Tibial nerve (tissue), 4 donors: Measurements from ENCODE around the gene HPSE2. TPM values are rescaled to one million over a fixed set of nuclear protein-coding genes. Genes with fewer than 3 reads are reported as not detected.

Experiments used
- DNase-seq, 2 donors: peaks; one replicate each; pipeline ENCODE4 v3.0.0-alpha.2; 2019; ENCODE audit warnings: low spot score in 2 of 2
- H3K27ac ChIP-seq, 4 donors: fragments of 200-600 bp; sonication (generic) in 3 of 4; one replicate each; pipeline ENCODE4 v1.5.1; 2017 to 2019; ENCODE audit warnings: mild to moderate bottlenecking in 1 of 4
- H3K27me3 ChIP-seq, 2 donors: fragments of 200-600 bp; sonication (generic) in 1 of 2; one replicate each; pipeline versions ENCODE4 v1.5.1 to v1.6.0; 2017 to 2019
- H3K36me3 ChIP-seq, 3 donors: fragments of 200-600 bp; sonication (generic); one replicate each; pipeline ENCODE4 v1.5.1; 2018 to 2019
- H3K4me1 ChIP-seq, 4 donors: fragments of 200-600 bp; sonication (generic) in 3 of 4; one replicate each; pipeline ENCODE4 v1.5.1; 2017 to 2019
- H3K4me3 ChIP-seq, 4 donors: fragments of 200-600 bp; sonication (generic) in 3 of 4; one replicate each; pipeline ENCODE4 v1.5.1; 2017 to 2019; ENCODE audit warnings: mild to moderate bottlenecking in 1 of 4, moderate library complexity in 1 of 4
- H3K9me3 ChIP-seq, 4 donors: fragments of 200-600 bp; sonication (generic) in 3 of 4; one replicate each; pipeline ENCODE4 v1.5.1; 2017 to 2019
- EP300 ChIP-seq, 2 donors: sonication (generic); formaldehyde crosslinking; IDR thresholded peaks; one replicate each; pipeline ENCODE4 v1.6.1; 2017; ENCODE audit warnings: antibody characterized with exemption in 2 of 2, mild to moderate bottlenecking in 1 of 2
- POLR2A ChIP-seq, 2 donors: fragments of 450-650 bp; IDR thresholded peaks; one replicate each; pipeline ENCODE4 v1.6.1; 2017; ENCODE audit warnings: antibody characterized with exemption in 2 of 2, mild to moderate bottlenecking in 2 of 2, moderate library complexity in 2 of 2
- WGBS, 2 donors: methylation state at CpG; one replicate each; pipeline ENCODE4 v1.1.5; 2018; 5-methylcytosine and 5-hydroxymethylcytosine counted together
- total RNA-seq, 4 donors: library from RNA; depleted of rRNA; stranded (reverse); fragments of >200 nt; gene quantifications; one replicate each; pipeline ENCODE4 v1.1.0, GENCODE V29; 2016
- TF ChIP-seq, protein P1 (sequence below), 5 experiments: fragments of 200-600 bp in 3 of 5; fragments of 450-650 bp in 2 of 5; sonication (generic) in 3 of 5; IDR thresholded peaks; one replicate each; pipeline ENCODE4 v1.5.1; 2016 to 2019; ENCODE audit warnings: antibody characterized with exemption in 5 of 5, mild to moderate bottlenecking in 3 of 5, moderate library complexity in 2 of 5

The HPSE2 gene
- total RNA-seq, 4 donors from 2014 or later: 0.63 TPM; not detected in 3

DNA sequence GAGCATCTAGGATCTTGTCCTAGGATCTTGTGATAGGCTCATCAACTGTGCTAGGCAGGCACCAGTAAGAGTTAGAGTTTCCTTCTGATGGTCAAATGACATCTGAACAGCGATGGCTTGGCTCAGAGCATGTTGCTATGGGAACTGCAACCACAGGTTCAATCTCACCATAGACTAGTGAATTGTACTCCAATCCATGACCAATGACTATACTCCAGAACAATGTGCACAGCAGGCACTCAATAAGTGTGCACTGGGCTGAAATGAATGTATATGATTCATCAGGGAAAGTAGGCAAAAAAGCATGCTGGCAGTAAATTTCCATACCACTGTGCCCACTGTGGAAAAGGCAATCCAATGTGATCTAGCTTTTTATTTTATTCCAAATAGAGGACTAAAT is 625.4 kb downstream of the HPSE2 start:
- TF ChIP-seq, protein P1, sequence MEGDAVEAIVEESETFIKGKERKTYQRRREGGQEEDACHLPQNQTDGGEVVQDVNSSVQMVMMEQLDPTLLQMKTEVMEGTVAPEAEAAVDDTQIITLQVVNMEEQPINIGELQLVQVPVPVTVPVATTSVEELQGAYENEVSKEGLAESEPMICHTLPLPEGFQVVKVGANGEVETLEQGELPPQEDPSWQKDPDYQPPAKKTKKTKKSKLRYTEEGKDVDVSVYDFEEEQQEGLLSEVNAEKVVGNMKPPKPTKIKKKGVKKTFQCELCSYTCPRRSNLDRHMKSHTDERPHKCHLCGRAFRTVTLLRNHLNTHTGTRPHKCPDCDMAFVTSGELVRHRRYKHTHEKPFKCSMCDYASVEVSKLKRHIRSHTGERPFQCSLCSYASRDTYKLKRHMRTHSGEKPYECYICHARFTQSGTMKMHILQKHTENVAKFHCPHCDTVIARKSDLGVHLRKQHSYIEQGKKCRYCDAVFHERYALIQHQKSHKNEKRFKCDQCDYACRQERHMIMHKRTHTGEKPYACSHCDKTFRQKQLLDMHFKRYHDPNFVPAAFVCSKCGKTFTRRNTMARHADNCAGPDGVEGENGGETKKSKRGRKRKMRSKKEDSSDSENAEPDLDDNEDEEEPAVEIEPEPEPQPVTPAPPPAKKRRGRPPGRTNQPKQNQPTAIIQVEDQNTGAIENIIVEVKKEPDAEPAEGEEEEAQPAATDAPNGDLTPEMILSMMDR (IDR thresholded peaks at IDR 0.05): no peak
- TF ChIP-seq EP300 (IDR thresholded peaks at IDR 0.05) (no peak), POLR2A (IDR thresholded peaks at IDR 0.05) (no peak)
- WGBS, 2 donors: 42 to 88% methylated on average over 1 of the region's 1 CpG
- Histone ChIP-seq H3K27me3 (peaks cover 0 to 4% of the 10 kb centered on the region in 2 donors), H3K27ac (no peak overlapping the region), H3K36me3 (no peaks in the 10 kb centered on the region), H3K4me3 (no peak overlapping the region), H3K4me1 (peaks cover 0 to 9% (median 0%) of the 10 kb centered on the region in 4 donors), H3K9me3 (no peaks in the 10 kb centered on the region)
- DNase-seq: no peak

DNA sequence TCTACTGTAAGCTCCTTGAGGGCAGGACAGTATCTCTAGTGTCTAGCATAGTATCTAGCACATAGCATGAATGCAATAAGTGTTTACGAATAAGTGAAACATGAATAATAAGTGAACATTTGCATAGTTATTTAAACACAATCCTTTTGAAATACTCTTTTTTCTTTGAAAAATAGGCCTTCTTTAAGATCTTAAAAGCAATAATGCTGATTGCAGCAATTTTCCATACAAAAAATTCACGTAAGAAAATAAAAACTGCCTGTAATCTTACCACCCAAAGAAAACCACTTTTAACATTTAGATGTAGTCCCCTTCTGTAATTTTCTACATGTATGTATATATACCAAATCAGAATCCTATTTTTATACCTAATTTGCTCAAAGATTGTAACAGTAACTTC is 626.4 kb downstream of the HPSE2 start:
- 82 to 88% methylated on average over 2 of the region's 2 CpGs for WGBS, 2 donors
- Histone ChIP-seq H3K27me3 (peaks cover 0 to 4% of the 10 kb centered on the region in 2 donors), H3K9me3 (no peaks in the 10 kb centered on the region), H3K4me3 (no peak overlapping the region), H3K36me3 (no peaks in the 10 kb centered on the region), H3K27ac (no peak overlapping the region), H3K4me1 (peaks cover 0 to 9% (median 0%) of the 10 kb centered on the region in 4 donors)
- TF ChIP-seq POLR2A (IDR thresholded peaks at IDR 0.05) (no peak), EP300 (IDR thresholded peaks at IDR 0.05) (no peak)
- TF ChIP-seq, protein P1 (IDR thresholded peaks at IDR 0.05): no peak
- DNase-seq: no peak

DNA sequence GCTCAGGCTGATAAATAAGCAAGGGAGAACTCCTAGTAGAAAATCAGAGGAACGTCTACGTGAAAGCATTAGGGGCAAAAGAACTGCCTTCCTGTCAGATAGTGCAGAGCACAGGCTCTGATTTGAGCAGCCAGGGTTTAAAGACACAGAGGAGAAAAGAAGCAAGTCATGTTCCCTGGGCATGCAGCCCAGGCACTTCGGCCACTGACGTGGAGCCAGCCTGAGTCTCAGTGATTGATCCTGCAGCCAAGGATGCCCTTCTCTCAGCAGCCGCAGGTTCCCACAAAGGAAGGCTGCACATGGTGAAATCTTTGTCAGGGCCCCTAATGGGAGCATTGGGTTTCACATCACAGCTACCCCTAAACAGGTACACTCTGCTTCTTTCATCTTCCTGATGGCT is 627.2 kb downstream of the HPSE2 start:
- WGBS, 2 donors: 8 to 31% methylated on average over 5 of the region's 5 CpGs
- peaks cover 0 to 4% of the 10 kb centered on the region in 2 donors for H3K27me3 ChIP-seq
- H3K36me3 ChIP-seq: no peaks in the 10 kb centered on the region
- DNase-seq: no peak
- H3K9me3 ChIP-seq: no peaks in the 10 kb centered on the region
- no peak overlapping the region for H3K4me3 ChIP-seq
- TF ChIP-seq EP300 (IDR thresholded peaks at IDR 0.05) (no peak), POLR2A (IDR thresholded peaks at IDR 0.05) (no peak)
- TF ChIP-seq, protein P1 (IDR thresholded peaks at IDR 0.05): no peak
- H3K4me1 ChIP-seq: peaks cover 0 to 9% (median 0%) of the 10 kb centered on the region in 4 donors
- H3K27ac ChIP-seq: no peak overlapping the region

DNA sequence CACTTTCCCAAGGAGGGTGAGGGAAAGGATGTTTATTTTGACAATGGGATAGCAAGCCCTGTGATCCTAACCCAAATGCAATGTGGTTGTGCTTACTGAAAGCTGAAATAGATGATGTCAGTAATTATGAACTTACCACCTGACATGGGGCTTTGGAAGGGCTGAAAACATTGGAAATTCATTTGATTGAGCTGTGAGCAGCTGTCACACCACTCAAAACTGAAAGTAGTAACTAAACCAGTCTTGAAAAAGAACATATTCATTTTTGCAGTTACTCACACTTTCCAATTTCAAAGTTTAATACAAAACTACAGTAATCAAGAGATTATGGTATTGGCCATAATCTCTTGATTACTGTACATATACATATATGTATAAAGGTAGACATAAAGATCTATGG is 633.4 kb downstream of the HPSE2 start:
- no peak overlapping the region for H3K27ac ChIP-seq
- no peak overlapping the region for H3K4me3 ChIP-seq
- H3K9me3 ChIP-seq: peaks cover 0 to 4% (median 0%) of the 10 kb centered on the region in 4 donors
- H3K27me3 ChIP-seq: peaks cover 0 to 4% of the 10 kb centered on the region in 2 donors
- no peaks in the 10 kb centered on the region for H3K36me3 ChIP-seq
- no peak for DNase-seq
- H3K4me1 ChIP-seq: no peaks in the 10 kb centered on the region
- no peak for TF ChIP-seq EP300 (IDR thresholded peaks at IDR 0.05)
- TF ChIP-seq, protein P1 (IDR thresholded peaks at IDR 0.05): no peak

DNA sequence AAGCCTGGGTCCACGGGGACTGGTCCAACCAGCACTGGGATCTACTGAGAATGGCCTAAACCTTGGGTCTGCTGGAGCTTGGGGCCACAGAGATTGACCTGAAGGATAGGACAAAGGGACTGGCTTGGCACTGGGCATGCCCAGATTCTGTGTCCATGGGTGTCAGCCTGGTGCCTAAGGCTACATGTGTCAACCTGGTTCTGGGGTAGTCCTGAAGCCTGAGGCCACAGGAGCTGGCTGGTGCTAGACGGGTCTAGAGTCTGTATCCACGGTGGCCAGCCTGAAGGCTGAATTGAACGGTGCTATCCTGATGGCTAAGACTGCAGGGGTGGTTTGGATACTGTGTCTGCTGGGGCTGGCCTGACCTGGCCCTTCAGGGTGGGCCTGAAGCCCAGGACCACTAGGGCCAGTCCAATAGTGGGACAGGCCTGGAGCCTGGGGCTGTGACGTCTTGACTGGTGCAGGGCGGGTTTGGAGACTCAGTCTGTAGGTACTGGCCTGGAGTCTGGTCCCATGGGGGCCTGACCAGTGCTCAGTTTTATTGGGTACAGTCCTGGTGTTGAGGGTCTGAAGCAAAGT is 636.5 kb downstream of the HPSE2 start:
- Histone ChIP-seq H3K4me1 (no peaks in the 10 kb centered on the region), H3K27me3 (no peaks in the 10 kb centered on the region), H3K9me3 (peaks cover 0 to 19% (median 0%) of the 10 kb centered on the region in 4 donors), H3K27ac (no peak overlapping the region), H3K4me3 (no peak overlapping the region), H3K36me3 (no peaks in the 10 kb centered on the region)
- TF ChIP-seq POLR2A (IDR thresholded peaks at IDR 0.05) (no peak), EP300 (IDR thresholded peaks at IDR 0.05) (no peak)
- TF ChIP-seq, protein P1 (IDR thresholded peaks at IDR 0.05): no peak
- DNase-seq: no peak
- WGBS, 2 donors: 85 to 92% methylated on average over 6 of the region's 6 CpGs
